Tibial nerve (tissue), 4 donors: Measurements from ENCODE around the gene CD300A. TPM values are rescaled to one million over a fixed set of nuclear protein-coding genes. Genes with fewer than 3 reads are reported as not detected.

Source experiments
- DNase-seq, 2 donors: peaks; one replicate each; pipeline ENCODE4 v3.0.0-alpha.2; 2019; ENCODE audit warnings: low spot score in 2 of 2
- H3K27ac ChIP-seq, 4 donors: fragments of 200-600 bp; sonication (generic) in 3 of 4; one replicate each; pipeline ENCODE4 v1.5.1; 2017 to 2019; ENCODE audit warnings: mild to moderate bottlenecking in 1 of 4
- H3K27me3 ChIP-seq, 2 donors: fragments of 200-600 bp; sonication (generic) in 1 of 2; one replicate each; pipeline versions ENCODE4 v1.5.1 to v1.6.0; 2017 to 2019
- H3K36me3 ChIP-seq, 3 donors: fragments of 200-600 bp; sonication (generic); one replicate each; pipeline ENCODE4 v1.5.1; 2018 to 2019
- H3K4me1 ChIP-seq, 4 donors: fragments of 200-600 bp; sonication (generic) in 3 of 4; one replicate each; pipeline ENCODE4 v1.5.1; 2017 to 2019
- H3K4me3 ChIP-seq, 4 donors: fragments of 200-600 bp; sonication (generic) in 3 of 4; one replicate each; pipeline ENCODE4 v1.5.1; 2017 to 2019; ENCODE audit warnings: mild to moderate bottlenecking in 1 of 4, moderate library complexity in 1 of 4
- H3K9me3 ChIP-seq, 4 donors: fragments of 200-600 bp; sonication (generic) in 3 of 4; one replicate each; pipeline ENCODE4 v1.5.1; 2017 to 2019
- EP300 ChIP-seq, 2 donors: sonication (generic); formaldehyde crosslinking; IDR thresholded peaks; one replicate each; pipeline ENCODE4 v1.6.1; 2017; ENCODE audit warnings: antibody characterized with exemption in 2 of 2, mild to moderate bottlenecking in 1 of 2
- POLR2A ChIP-seq, 2 donors: fragments of 450-650 bp; IDR thresholded peaks; one replicate each; pipeline ENCODE4 v1.6.1; 2017; ENCODE audit warnings: antibody characterized with exemption in 2 of 2, mild to moderate bottlenecking in 2 of 2, moderate library complexity in 2 of 2
- WGBS, 2 donors: methylation state at CpG; one replicate each; pipeline ENCODE4 v1.1.5; 2018; 5-methylcytosine and 5-hydroxymethylcytosine counted together
- total RNA-seq, 4 donors: library from RNA; depleted of rRNA; stranded (reverse); fragments of >200 nt; gene quantifications; one replicate each; pipeline ENCODE4 v1.1.0, GENCODE V29; 2016
- TF ChIP-seq, protein P1 (sequence below), 5 experiments: fragments of 200-600 bp in 3 of 5; fragments of 450-650 bp in 2 of 5; sonication (generic) in 3 of 5; IDR thresholded peaks; one replicate each; pipeline ENCODE4 v1.5.1; 2016 to 2019; ENCODE audit warnings: antibody characterized with exemption in 5 of 5, mild to moderate bottlenecking in 3 of 5, moderate library complexity in 2 of 5

Gene CD300A
- total RNA-seq, 4 donors from 2014 or later: 6.8 to 12.6 (median 9.8) TPM

DNA sequence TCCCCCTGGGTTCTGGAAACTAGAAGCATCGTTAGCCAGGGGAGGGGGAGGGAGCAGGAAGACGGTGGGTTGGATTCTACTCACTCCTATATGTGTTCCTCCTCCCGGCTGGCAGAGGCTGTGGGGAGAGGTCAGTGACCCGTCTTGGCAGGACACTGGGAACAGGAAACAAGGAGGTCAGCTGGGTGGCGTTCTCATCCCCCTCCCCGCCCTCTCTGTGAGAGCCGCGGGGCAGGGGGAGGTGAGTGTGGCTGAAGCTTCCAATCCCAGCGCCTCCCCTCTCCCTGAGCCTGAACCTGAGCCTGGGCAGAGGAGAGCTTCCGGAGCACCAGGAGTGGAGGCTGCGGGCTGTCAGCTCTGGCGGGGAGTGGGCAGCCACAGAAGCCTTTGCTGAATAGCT lies 22.0 kb upstream of the CD300A start:
- peak in 1 of 2 donors; percentile 52 for TF ChIP-seq EP300 (IDR thresholded peaks at IDR 0.05)
- TF ChIP-seq, protein P1, sequence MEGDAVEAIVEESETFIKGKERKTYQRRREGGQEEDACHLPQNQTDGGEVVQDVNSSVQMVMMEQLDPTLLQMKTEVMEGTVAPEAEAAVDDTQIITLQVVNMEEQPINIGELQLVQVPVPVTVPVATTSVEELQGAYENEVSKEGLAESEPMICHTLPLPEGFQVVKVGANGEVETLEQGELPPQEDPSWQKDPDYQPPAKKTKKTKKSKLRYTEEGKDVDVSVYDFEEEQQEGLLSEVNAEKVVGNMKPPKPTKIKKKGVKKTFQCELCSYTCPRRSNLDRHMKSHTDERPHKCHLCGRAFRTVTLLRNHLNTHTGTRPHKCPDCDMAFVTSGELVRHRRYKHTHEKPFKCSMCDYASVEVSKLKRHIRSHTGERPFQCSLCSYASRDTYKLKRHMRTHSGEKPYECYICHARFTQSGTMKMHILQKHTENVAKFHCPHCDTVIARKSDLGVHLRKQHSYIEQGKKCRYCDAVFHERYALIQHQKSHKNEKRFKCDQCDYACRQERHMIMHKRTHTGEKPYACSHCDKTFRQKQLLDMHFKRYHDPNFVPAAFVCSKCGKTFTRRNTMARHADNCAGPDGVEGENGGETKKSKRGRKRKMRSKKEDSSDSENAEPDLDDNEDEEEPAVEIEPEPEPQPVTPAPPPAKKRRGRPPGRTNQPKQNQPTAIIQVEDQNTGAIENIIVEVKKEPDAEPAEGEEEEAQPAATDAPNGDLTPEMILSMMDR (IDR thresholded peaks at IDR 0.05): no peak
- Histone ChIP-seq H3K27ac (peak overlapping the region; percentile 1 to 90 (median 80)), H3K36me3 (peaks cover 0 to 8% (median 0%) of the 10 kb centered on the region in 3 donors), H3K4me1 (peaks cover 0 to 70% (median 32%) of the 10 kb centered on the region in 4 donors), H3K27me3 (no peaks in the 10 kb centered on the region), H3K4me3 (peak overlapping the region in 1 of 4 donors; percentile 3), H3K9me3 (peaks cover 0 to 4% (median 0%) of the 10 kb centered on the region in 4 donors)
- DNase-seq: peak; percentile 57 to 63
- 10 to 17% methylated on average over 8 to 12 of the region's 12 CpGs for WGBS, 2 donors

DNA sequence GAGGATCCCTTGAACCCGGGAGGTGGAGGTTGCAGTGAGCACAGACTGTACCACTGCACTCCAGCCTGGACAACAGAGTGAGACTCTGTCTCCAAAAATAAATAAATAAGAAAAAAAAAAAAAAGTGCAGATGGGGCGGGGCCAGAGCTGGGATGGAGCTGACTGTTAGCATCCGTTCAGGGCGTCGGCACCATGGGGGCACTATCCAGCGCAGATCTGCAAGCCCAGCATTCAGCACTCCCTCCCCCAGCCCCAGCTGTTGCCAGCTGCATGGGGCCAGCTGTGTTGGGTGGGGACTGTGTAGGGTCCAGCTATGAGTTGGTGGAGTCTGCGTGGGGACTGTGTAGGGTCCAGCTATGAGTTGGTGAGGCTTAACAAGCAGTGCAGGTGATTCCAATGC lies 21.3 kb upstream of the CD300A start:
- peaks cover 0 to 76% (median 36%) of the 10 kb centered on the region in 4 donors for H3K4me1 ChIP-seq
- no peak overlapping the region for H3K4me3 ChIP-seq
- H3K27ac ChIP-seq: peak overlapping the region in 3 of 4 donors; percentile 79 to 94 (median 82)
- peaks cover 0 to 3% (median 0%) of the 10 kb centered on the region in 3 donors for H3K36me3 ChIP-seq
- 90 to 91% methylated on average over 7 of the region's 7 CpGs for WGBS, 2 donors
- TF ChIP-seq, protein P1 (IDR thresholded peaks at IDR 0.05): no peak
- TF ChIP-seq EP300 (IDR thresholded peaks at IDR 0.05) (no peak), POLR2A (IDR thresholded peaks at IDR 0.05) (no peak)
- H3K27me3 ChIP-seq: no peaks in the 10 kb centered on the region
- no peak for DNase-seq
- H3K9me3 ChIP-seq: no peaks in the 10 kb centered on the region

DNA sequence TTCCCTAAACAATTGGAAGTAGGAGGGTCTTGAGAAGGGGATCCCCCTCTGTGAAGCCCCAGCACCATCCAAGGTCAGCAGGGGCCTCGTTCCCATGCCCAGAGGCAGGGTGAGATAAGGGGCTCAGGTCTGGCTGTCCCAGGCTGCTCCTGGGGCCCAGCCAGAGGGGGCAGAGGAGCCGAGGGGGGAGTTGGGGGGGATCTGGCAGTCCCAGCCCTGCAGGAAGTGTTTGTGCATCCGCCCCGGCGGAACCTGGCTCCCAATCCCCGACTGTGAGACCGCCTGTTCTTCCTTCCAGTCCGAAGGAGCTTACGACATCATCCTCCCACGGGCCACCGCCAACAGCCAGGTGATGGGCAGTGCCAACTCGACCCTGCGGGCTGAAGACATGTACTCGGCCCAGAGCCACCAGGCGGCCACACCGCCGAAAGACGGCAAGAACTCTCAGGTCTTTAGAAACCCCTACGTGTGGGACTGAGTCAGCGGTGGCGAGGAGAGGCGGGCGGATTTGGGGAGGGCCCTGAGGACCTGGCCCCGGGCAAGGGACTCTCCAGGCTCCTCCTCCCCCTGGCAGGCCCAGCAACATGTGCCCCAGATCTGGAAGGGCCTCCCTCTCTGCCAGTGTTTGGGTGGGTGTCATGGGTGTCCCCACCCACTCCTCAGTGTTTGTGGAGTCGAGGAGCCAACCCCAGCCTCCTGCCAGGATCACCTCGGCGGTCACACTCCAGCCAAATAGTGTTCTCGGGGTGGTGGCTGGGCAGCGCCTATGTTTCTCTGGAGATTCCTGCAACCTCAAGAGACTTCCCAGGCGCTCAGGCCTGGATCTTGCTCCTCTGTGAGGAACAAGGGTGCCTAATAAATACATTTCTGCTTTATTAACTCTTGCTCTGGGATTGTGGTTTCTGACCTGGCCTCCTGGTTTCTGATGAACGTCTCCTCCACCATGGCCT lies 19.6 kb upstream of the CD300A start:
- TF ChIP-seq, protein P1 (IDR thresholded peaks at IDR 0.05): peak in 1 of 5 experiments; percentile 14
- TF ChIP-seq EP300 (IDR thresholded peaks at IDR 0.05) (peak in 1 of 2 donors; percentile 51), POLR2A (IDR thresholded peaks at IDR 0.05) (no peak)
- DNase-seq: peak in 1 of 2 donors; percentile 38
- Histone ChIP-seq H3K9me3 (no peaks in the 10 kb centered on the region), H3K27ac (peak overlapping the region; percentile 22 to 94 (median 65)), H3K27me3 (no peaks in the 10 kb centered on the region), H3K4me3 (no peak overlapping the region), H3K4me1 (peaks cover 0 to 74% (median 37%) of the 10 kb centered on the region in 4 donors), H3K36me3 (no peaks in the 10 kb centered on the region)
- WGBS, 2 donors: 49 to 72% methylated on average over 23 to 27 of the region's 31 CpGs

DNA sequence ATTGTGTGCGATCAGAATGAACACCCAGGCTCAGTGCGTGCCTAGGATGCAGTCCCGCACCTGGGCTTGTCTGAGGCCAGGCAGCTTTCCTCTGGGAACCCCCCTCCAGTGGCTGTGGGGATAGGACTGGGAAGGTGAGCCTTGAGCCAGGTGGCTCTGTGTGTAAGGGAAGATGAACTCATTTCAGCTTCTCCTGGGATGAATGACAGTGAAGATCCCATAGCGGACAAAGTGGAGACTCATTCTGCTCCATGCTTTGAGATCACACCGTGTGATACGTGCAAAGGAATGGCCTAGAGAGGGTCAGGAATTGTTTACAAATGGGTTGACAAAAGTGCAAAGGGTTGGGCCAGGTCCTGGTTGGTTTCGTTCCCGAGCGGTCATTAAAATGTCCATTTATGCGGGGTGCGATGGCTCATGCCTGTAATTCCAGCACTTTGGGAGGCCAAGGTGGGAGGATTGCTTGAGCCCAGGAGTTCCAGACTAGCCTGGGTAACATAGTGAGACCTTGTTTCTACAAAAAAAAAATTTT lies 18.7 kb upstream of the CD300A start:
- Histone ChIP-seq H3K4me1 (peaks cover 0 to 73% (median 36%) of the 10 kb centered on the region in 4 donors), H3K4me3 (no peak overlapping the region), H3K27me3 (no peaks in the 10 kb centered on the region), H3K27ac (peak overlapping the region in 3 of 4 donors; percentile 50 to 94 (median 80)), H3K9me3 (no peaks in the 10 kb centered on the region), H3K36me3 (no peaks in the 10 kb centered on the region)
- 90 to 91% methylated on average over 11 of the region's 11 CpGs for WGBS, 2 donors
- TF ChIP-seq, protein P1 (IDR thresholded peaks at IDR 0.05): no peak
- TF ChIP-seq POLR2A (IDR thresholded peaks at IDR 0.05): no peak
- no peak for TF ChIP-seq EP300 (IDR thresholded peaks at IDR 0.05)
- no peak for DNase-seq

DNA sequence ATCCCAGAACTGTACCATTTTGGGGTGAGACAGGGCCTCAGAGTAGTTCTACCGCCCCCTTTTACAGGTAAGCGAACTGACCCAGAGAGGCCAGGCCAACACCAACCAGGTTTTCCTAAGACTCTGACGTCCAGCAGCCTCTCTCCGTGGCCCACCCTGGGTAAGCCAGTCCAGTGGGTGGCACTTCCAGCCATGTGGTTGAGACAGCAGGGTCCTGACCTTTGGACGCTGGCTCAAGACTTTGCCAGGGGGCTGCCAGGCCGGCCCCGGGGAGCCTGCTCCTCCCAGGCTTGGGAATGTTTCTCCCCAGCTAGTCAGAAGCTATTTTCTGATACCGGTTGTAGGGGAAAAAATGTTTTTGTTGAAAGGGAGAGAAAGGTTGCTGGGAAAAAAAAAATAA lies 17.7 kb upstream of the CD300A start:
- Histone ChIP-seq H3K27me3 (no peaks in the 10 kb centered on the region), H3K9me3 (no peaks in the 10 kb centered on the region), H3K4me1 (peaks cover 0 to 73% (median 36%) of the 10 kb centered on the region in 4 donors), H3K36me3 (no peaks in the 10 kb centered on the region), H3K4me3 (no peak overlapping the region), H3K27ac (peak overlapping the region; percentile 42 to 94 (median 70))
- TF ChIP-seq EP300 (IDR thresholded peaks at IDR 0.05) (no peak), POLR2A (IDR thresholded peaks at IDR 0.05) (no peak)
- TF ChIP-seq, protein P1 (IDR thresholded peaks at IDR 0.05): no peak
- WGBS, 2 donors: 49 to 57% methylated on average over 8 of the region's 8 CpGs
- DNase-seq: no peak
